GM12873 (cell line): ENCODE data around the gene TMLHE.
"Not testable (repeated sequence)": the region's sequence is repeated elsewhere in the genome, so short reads cannot be mapped to it uniquely, and the experiment has no call there.

Experiments used
- CTCF ChIP-seq: IDR thresholded peaks from 2 replicates; pipeline ENCODE4 v1.5.1; 2012; ENCODE audit warnings: low read depth, mild to moderate bottlenecking, moderate library complexity, low read length, control low read depth; ENCODE audit not compliant: insufficient read depth; ENCODE audit errors: missing control alignments

Gene TMLHE

GRCh38 chrX:155535866-155536265, 76.9 kb downstream of the TMLHE start:
- TF ChIP-seq CTCF: no peak

DNA sequence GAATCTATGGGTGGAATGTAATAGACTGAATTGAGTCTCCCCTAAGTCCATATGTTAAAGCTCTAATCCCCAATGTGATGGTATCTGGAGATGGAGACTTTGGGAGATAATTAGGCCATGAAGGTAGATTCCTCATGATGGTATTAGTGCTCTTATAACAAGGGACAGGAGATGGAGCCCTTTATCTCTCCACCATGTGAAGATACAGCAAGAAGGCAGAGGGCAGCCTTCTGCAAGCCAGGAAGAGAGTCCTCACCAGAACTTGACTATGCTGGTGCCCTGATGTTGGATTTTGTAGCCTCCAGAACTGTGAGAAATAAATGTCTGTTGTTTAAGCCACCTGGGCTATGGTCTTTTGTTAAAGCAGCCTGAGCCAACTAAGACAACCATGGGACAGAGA, 78.0 kb downstream of the TMLHE start:
- no peak for TF ChIP-seq CTCF

GRCh38 chrX:155514225-155514624, 98.5 kb downstream of the TMLHE start:
- no peak for TF ChIP-seq CTCF

GRCh38 chrX:155505296-155505695, 107.5 kb downstream of the TMLHE start:
- TF ChIP-seq CTCF: no peak

GRCh38 chrX:155458471-155458870, 154.3 kb downstream of the TMLHE start, which contains the start of gene F8A3:
Gene F8A3 (minus strand): TSS chrX:155458620. CDS start chrX:155458600, 20 bp downstream.
- TF ChIP-seq CTCF: not testable (repeated sequence)

- TF ChIP-seq CTCF: no peak
These were observed 171.7 kb downstream of the TMLHE start for GRCh38 chrX:155441097-155441496.
